OCI-LY1 (cell line): ENCODE data around the gene WWOX.

ENCODE experiments used
- H2AFZ ChIP-seq: fragments of 200-600 bp; sonication (generic), shearing (Covaris generic); 2 replicates; pipeline ENCODE4 v1.6.0; 2014; ENCODE audit warnings: antibody characterized with exemption, mild to moderate bottlenecking, low read length
- H3F3A ChIP-seq: fragments of 200-600 bp; sonication (generic), shearing (Covaris generic); 2 replicates; pipeline ENCODE4 v1.6.0; 2014; ENCODE audit warnings: mild to moderate bottlenecking, antibody characterized with exemption, low read length, moderate library complexity; ENCODE audit not compliant: insufficient read depth
- H3K27ac ChIP-seq: fragments of 200-600 bp; sonication (generic); 2 replicates; pipeline ENCODE4 v1.5.1; 2014; ENCODE audit warnings: low read length, mixed run types, mild to moderate bottlenecking, low read depth; ENCODE audit not compliant: poor library complexity, severe bottlenecking
- H3K27me3 ChIP-seq: fragments of 200-600 bp; sonication (generic); 2 replicates; pipeline ENCODE4 v1.6.0; 2014; ENCODE audit warnings: antibody characterized with exemption, mild to moderate bottlenecking, low read length, moderate library complexity; ENCODE audit not compliant: insufficient read depth
- H3K36me3 ChIP-seq: fragments of 200-600 bp; sonication (generic); 2 replicates; pipeline ENCODE4 v1.6.1; 2014; ENCODE audit warnings: mild to moderate bottlenecking, antibody characterized with exemption, low read length, moderate library complexity, mixed read lengths; ENCODE audit not compliant: insufficient read depth
- H3K4me1 ChIP-seq: fragments of 200-600 bp; sonication (generic); 2 replicates; pipeline ENCODE4 v1.5.1; 2014; ENCODE audit warnings: mild to moderate bottlenecking, low read length, moderate library complexity; ENCODE audit not compliant: insufficient read depth, severe bottlenecking
- H3K4me2 ChIP-seq: fragments of 200-600 bp; sonication (generic), shearing (Covaris generic); 2 replicates; pipeline ENCODE4 v1.6.1; 2014; ENCODE audit warnings: low read length
- H3K4me3 ChIP-seq: fragments of 200-600 bp; sonication (generic); 2 replicates; pipeline ENCODE4 v1.5.1; 2014; ENCODE audit warnings: low read length, low read depth, mild to moderate bottlenecking, mixed read lengths; ENCODE audit not compliant: poor library complexity, severe bottlenecking
- H3K79me2 ChIP-seq: fragments of 200-600 bp; shearing (Covaris generic); 2 replicates; pipeline ENCODE4 v1.6.1; 2016; ENCODE audit warnings: mixed run types, low read length, mixed read lengths; ENCODE audit not compliant: insufficient read depth
- H3K9ac ChIP-seq: fragments of 200-600 bp; sonication (generic), shearing (Covaris generic); 2 replicates; pipeline ENCODE4 v1.6.1; 2014; ENCODE audit warnings: mild to moderate bottlenecking, low read length, mixed read lengths
- H3K9me2 ChIP-seq: fragments of 200-600 bp; sonication (generic), shearing (Covaris generic); 2 replicates; pipeline ENCODE4 v1.6.1; 2014; ENCODE audit warnings: low read depth, mild to moderate bottlenecking, low read length, mixed read lengths
- H3K9me3 ChIP-seq: fragments of 200-600 bp; shearing (Covaris generic); 2 replicates; pipeline ENCODE4 v1.6.1; 2014; ENCODE audit warnings: low read length, mixed read lengths
- H4K20me1 ChIP-seq: fragments of 200-600 bp; sonication (generic), shearing (Covaris generic); 2 replicates; pipeline ENCODE4 v1.6.0; 2016; ENCODE audit warnings: mild to moderate bottlenecking, low read length; ENCODE audit not compliant: insufficient read depth
- EZH2 ChIP-seq: fragments of 200-600 bp; sonication (generic), shearing (Covaris generic); IDR thresholded peaks from 2 replicates; pipeline ENCODE4 v1.8.0; 2017; ENCODE audit warnings: borderline replicate concordance, mixed run types, mild to moderate bottlenecking, antibody characterized with exemption, low read length, moderate library complexity, mixed read lengths
- TF ChIP-seq, protein P1 (sequence below): fragments of 200-600 bp; sonication (generic), shearing (Covaris generic); IDR thresholded peaks from 2 replicates; pipeline ENCODE4 v1.5.1; 2017; ENCODE audit warnings: mild to moderate bottlenecking, antibody characterized with exemption, low read length, moderate library complexity, mixed read lengths

WWOX gene

GRCh38 chr16:78118469-78119025 lies 19.1 kb downstream of the WWOX start:
- Histone ChIP-seq H3K4me3 (no peak overlapping the region), H3K79me2 (no peaks in the 10 kb centered on the region), H4K20me1 (no peaks in the 10 kb centered on the region), H3F3A (no peaks in the 10 kb centered on the region), H3K36me3 (peaks cover 14% of the 10 kb centered on the region), H3K27ac (no peak overlapping the region), H3K4me1 (no peaks in the 10 kb centered on the region), H3K27me3 (no peaks in the 10 kb centered on the region), H3K9me3 (no peaks in the 10 kb centered on the region), H2AFZ (no peak overlapping the region), H3K9me2 (no peaks in the 10 kb centered on the region), H3K9ac (no peak overlapping the region), H3K4me2 (no peak overlapping the region)
- no peak for TF ChIP-seq EZH2
- TF ChIP-seq, protein P1, sequence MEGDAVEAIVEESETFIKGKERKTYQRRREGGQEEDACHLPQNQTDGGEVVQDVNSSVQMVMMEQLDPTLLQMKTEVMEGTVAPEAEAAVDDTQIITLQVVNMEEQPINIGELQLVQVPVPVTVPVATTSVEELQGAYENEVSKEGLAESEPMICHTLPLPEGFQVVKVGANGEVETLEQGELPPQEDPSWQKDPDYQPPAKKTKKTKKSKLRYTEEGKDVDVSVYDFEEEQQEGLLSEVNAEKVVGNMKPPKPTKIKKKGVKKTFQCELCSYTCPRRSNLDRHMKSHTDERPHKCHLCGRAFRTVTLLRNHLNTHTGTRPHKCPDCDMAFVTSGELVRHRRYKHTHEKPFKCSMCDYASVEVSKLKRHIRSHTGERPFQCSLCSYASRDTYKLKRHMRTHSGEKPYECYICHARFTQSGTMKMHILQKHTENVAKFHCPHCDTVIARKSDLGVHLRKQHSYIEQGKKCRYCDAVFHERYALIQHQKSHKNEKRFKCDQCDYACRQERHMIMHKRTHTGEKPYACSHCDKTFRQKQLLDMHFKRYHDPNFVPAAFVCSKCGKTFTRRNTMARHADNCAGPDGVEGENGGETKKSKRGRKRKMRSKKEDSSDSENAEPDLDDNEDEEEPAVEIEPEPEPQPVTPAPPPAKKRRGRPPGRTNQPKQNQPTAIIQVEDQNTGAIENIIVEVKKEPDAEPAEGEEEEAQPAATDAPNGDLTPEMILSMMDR: no peak

GRCh38 chr16:78122774-78123315 lies 23.4 kb downstream of the WWOX start:
- H3K9ac ChIP-seq: no peak overlapping the region
- H3K4me2 ChIP-seq: no peak overlapping the region
- no peaks in the 10 kb centered on the region for H3F3A ChIP-seq
- no peak overlapping the region for H2AFZ ChIP-seq
- no peaks in the 10 kb centered on the region for H3K4me1 ChIP-seq
- H3K27me3 ChIP-seq: no peaks in the 10 kb centered on the region
- H3K4me3 ChIP-seq: no peak overlapping the region
- H3K9me3 ChIP-seq: no peaks in the 10 kb centered on the region
- no peaks in the 10 kb centered on the region for H3K9me2 ChIP-seq
- no peaks in the 10 kb centered on the region for H3K36me3 ChIP-seq
- H3K27ac ChIP-seq: no peak overlapping the region
- no peaks in the 10 kb centered on the region for H4K20me1 ChIP-seq
- TF ChIP-seq, protein P1: peak; percentile 36; the same call in 1 of the 2 replicates
- TF ChIP-seq EZH2: no peak
- no peaks in the 10 kb centered on the region for H3K79me2 ChIP-seq

DNA sequence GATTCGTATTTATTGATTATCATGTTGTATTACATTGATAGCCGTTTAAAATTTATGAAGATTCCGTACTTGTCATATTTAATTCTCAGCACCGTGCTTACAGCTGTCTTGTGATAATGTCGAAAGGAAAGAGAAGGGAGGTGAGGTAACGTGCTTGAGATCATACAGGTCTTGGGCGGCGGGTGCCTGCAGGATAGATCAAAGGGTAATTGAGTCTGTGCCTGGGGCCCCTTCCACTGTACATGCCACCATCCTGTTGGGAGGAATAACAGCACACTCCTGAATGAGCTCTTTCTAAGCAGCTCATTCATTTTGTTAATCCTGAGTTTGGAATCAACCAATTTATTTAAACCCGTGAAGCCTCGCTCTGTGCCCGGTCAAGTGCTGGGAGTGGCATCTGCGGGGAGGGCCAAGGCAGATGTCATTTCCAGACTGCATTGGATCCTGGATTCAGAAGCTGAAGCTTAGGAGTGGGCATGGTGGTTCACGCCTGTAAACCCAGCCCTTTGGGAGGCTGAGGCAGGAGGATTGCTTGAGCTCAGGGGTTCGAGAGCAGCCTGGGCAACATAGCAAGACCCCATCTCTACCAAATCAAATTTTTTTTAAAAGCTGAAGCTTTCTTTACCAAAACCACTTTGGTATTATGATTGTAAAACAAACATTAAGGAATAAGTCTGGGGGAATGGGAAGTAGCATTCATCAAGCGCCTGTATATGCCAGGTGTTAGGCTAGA lies 25.8 kb downstream of the WWOX start:
- Histone ChIP-seq H3K36me3 (no peaks in the 10 kb centered on the region), H3K79me2 (no peaks in the 10 kb centered on the region), H3K9ac (no peak overlapping the region), H3K9me3 (no peaks in the 10 kb centered on the region), H3K27me3 (no peaks in the 10 kb centered on the region), H3K4me2 (no peak overlapping the region), H3K9me2 (no peaks in the 10 kb centered on the region), H2AFZ (no peak overlapping the region), H3K27ac (no peak overlapping the region), H3F3A (no peaks in the 10 kb centered on the region), H3K4me3 (no peak overlapping the region), H4K20me1 (no peaks in the 10 kb centered on the region), H3K4me1 (no peaks in the 10 kb centered on the region)
- TF ChIP-seq EZH2: no peak
- TF ChIP-seq, protein P1: no peak
